ENCODE data around the gene HCK. TPM values are rescaled to one million over a fixed set of nuclear protein-coding genes. Genes with fewer than 3 reads are reported as not detected.

The HCK gene
- total and polyA plus RNA-seq, 9 of the 15 experiments (the other 6 are each of a cell fraction or from before 2014, with no cell fraction given), result 0.09 to 0.51 (median 0.27) TPM; not detected in 6

DNA sequence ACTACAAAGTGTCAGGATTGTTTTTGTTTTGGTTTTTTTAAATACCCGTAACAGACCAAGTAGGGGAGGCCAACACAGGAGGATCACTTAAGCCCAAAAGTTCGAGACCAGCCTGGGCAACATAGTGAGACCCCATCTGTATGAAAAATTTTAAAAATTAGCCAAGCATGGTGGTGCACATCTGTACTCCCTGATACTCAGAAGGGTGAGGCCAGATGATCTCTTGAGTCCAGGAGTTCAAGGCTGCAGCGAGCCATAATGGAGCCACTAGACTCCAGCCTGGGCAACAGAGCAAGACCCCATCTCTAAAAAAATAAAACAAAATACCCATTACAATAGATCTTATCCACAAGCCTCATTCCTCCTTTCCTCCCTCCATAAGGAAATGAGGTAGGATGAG, 28.7 kb downstream of the HCK start:
- CTCF ChIA-PET (ENCODE audit: low intra/inter-chr PET ratio), result no interaction called here
- no peak overlapping the region for H3K4me3 ChIP-seq

DNA sequence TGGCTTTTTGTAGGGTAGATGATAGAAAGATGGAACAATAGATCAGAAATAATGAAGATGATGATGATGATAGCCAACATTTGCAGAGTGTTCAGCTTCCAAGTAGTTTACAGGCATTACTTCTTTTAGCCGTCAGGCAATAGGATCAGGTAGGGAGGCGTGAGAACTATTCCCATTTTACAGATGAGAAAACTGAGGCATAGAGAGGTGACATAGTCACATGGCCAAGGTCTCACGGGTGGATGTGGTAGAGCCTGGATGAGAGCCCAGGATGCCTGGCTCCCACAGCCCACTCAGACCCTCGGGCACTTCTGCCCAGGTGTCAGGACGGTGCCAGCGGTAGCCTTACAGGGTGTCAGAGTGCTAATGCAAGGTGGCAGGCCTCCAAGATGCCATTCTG, 31.4 kb downstream of the HCK start:
- FAIRE-seq (no peak), ATAC-seq (no peak), DNase-seq (ENCODE audit: extremely low read depth in 1 of 4, low spot score in 3 of 4) (no peak)
- Histone ChIP-seq H3K4me1 (replicated peaks in 1 of 2; ENCODE audit: control insufficient read depth in 2 of 2, insufficient read depth in 2 of 2, low read length in 2 of 2) (no peaks in the 10 kb centered on the region; a peak in 1 of 5 replicates), H3K79me2 (ENCODE audit: control insufficient read depth, insufficient read depth, low read length) (no peaks in the 10 kb centered on the region), H3K4me3 (no peak overlapping the region), H3K27me3 (ENCODE audit: control insufficient read depth in 2 of 2, insufficient read depth in 2 of 2, low read length in 2 of 2) (peaks cover 37 to 50% of the 10 kb centered on the region in 2 experiments; a peak in 4 of 5 replicates), H3K27ac (ENCODE audit: extremely low read depth, low read depth, low read length) (no peak overlapping the region), H3K9me3 (replicated peaks; ENCODE audit: control insufficient read depth, insufficient read depth, low read depth, low read length) (no peaks in the 10 kb centered on the region), H3K9ac (ENCODE audit: insufficient read depth in 1 of 2, low read depth in 2 of 2, low read length in 2 of 2) (no peak overlapping the region), H2AFZ (ENCODE audit: low read depth, low read length) (no peak overlapping the region), H4K20me1 (replicated peaks; ENCODE audit: control insufficient read depth, insufficient read depth, low read length) (peaks cover 4% of the 10 kb centered on the region; the same call in 1 of the 2 replicates), H3K36me3 (ENCODE audit: control insufficient read depth, insufficient read depth, low read length) (no peaks in the 10 kb centered on the region), H3K4me2 (ENCODE audit: insufficient read depth, low read length) (no peak overlapping the region), H3K9me1 (ENCODE audit: control insufficient read depth, insufficient read depth, low read length) (no peaks in the 10 kb centered on the region)
- no TSS peak for BruUV-seq (replicated peaks)
- in situ Hi-C loops (cut with MboI) (no loop called here), intact Hi-C loops (cut with micrococcal nuclease) (no loop called here)
- ChIA-PET CTCF (ENCODE audit: low intra/inter-chr PET ratio) (no interaction called here), POLR2A (no interaction called here)
- TF ChIP-seq KDM1A (IDR thresholded peaks at IDR 0.05) (peak in 1 of 2 experiments; percentile 17; a peak in 1 of 4 replicates), SRSF9 (IDR thresholded peaks at IDR 0.05; ENCODE audit: borderline replicate concordance, low read depth, low read length) (no peak), FOXJ3 (CRISPR knock-in tag; IDR thresholded peaks at IDR 0.05) (no peak), BCOR (IDR thresholded peaks at IDR 0.05) (peak; percentile 69), CHD4 (IDR thresholded peaks at IDR 0.05; ENCODE audit: insufficient read depth, insufficient replicate concordance, low read depth, low read length, poor library complexity, severe bottlenecking) (peak; percentile 40)
- TF ChIP-seq, protein P1, sequence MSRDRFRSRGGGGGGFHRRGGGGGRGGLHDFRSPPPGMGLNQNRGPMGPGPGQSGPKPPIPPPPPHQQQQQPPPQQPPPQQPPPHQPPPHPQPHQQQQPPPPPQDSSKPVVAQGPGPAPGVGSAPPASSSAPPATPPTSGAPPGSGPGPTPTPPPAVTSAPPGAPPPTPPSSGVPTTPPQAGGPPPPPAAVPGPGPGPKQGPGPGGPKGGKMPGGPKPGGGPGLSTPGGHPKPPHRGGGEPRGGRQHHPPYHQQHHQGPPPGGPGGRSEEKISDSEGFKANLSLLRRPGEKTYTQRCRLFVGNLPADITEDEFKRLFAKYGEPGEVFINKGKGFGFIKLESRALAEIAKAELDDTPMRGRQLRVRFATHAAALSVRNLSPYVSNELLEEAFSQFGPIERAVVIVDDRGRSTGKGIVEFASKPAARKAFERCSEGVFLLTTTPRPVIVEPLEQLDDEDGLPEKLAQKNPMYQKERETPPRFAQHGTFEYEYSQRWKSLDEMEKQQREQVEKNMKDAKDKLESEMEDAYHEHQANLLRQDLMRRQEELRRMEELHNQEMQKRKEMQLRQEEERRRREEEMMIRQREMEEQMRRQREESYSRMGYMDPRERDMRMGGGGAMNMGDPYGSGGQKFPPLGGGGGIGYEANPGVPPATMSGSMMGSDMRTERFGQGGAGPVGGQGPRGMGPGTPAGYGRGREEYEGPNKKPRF (IDR thresholded peaks at IDR 0.05; ENCODE audit: low read depth, low read length), result no peak
- WGBS (ENCODE audit: insufficient coverage, low coverage, missing lambda C conversion rate), result 1% methylated on average over 6 of the region's 6 CpGs

More for the DNA sequence above, 28.7 kb downstream of the HCK start:
- DNase-seq (ENCODE audit: extremely low read depth in 1 of 4, low spot score in 3 of 4), result no peak
- peaks cover 4% of the 10 kb centered on the region; the same call in 1 of the 2 replicates for H4K20me1 ChIP-seq (replicated peaks; ENCODE audit: control insufficient read depth, insufficient read depth, low read length)
- H3K9ac ChIP-seq (ENCODE audit: insufficient read depth in 1 of 2, low read depth in 2 of 2, low read length in 2 of 2), result no peak overlapping the region
- no peaks in the 10 kb centered on the region for H3K79me2 ChIP-seq (ENCODE audit: control insufficient read depth, insufficient read depth, low read length)
- intact Hi-C loops (cut with micrococcal nuclease), result no loop called here
- 0 out of 4 replicates have a peak, but pooled peaks of 1 of the 2 experiments have one; percentile 44 for TF ChIP-seq KDM1A (IDR thresholded peaks at IDR 0.05)
- TF ChIP-seq ADNP (tag; IDR thresholded peaks at IDR 0.05), result peak; percentile 49; the same call in 1 of the 2 replicates
- TF ChIP-seq RFX5 (IDR thresholded peaks at IDR 0.05; ENCODE audit: low read depth, low read length), result no peak
- no peak for TF ChIP-seq ASH1L (IDR thresholded peaks at IDR 0.05; ENCODE audit: borderline replicate concordance, low read depth, partially characterized antibody)
- peak; percentile 56; the same call in 1 of the 2 replicates for TF ChIP-seq BCOR (IDR thresholded peaks at IDR 0.05)
- peak; percentile 68 for TF ChIP-seq RBM25 (IDR thresholded peaks at IDR 0.05; ENCODE audit: low read depth, low read length, severe bottlenecking)
- no peak for TF ChIP-seq SREBF2 (CRISPR knock-in tag; IDR thresholded peaks at IDR 0.05)
- peak; percentile 98 for TF ChIP-seq ZNF121 (CRISPR knock-in tag; conservative IDR thresholded peaks at IDR 0.05)
- in situ Hi-C loops (cut with MboI), result no loop called here
- 0% methylated on average over 3 of the region's 3 CpGs for WGBS (ENCODE audit: insufficient coverage, low coverage, missing lambda C conversion rate)
- H3K36me3 ChIP-seq (ENCODE audit: control insufficient read depth, insufficient read depth, low read length), result no peaks in the 10 kb centered on the region
- H3K27me3 ChIP-seq (ENCODE audit: control insufficient read depth in 2 of 2, insufficient read depth in 2 of 2, low read length in 2 of 2), result peaks cover 33 to 51% of the 10 kb centered on the region in 2 experiments
- H3K9me3 ChIP-seq (replicated peaks; ENCODE audit: control insufficient read depth, insufficient read depth, low read depth, low read length), result no peaks in the 10 kb centered on the region
- no peak for FAIRE-seq
- H3K27ac ChIP-seq (ENCODE audit: extremely low read depth, low read depth, low read length), result no peak overlapping the region
- H3K4me1 ChIP-seq (replicated peaks in 1 of 2; ENCODE audit: control insufficient read depth in 2 of 2, insufficient read depth in 2 of 2, low read length in 2 of 2), result no peaks in the 10 kb centered on the region; a peak in 1 of 5 replicates
- no peak overlapping the region for H3K4me2 ChIP-seq (ENCODE audit: insufficient read depth, low read length)
- no peak for ATAC-seq
- POLR2A ChIA-PET, result interaction anchor here (0.6 to 0.7 kb wide), 2 partner anchors 11 to 44 kb away, joined by 3 read pairs; no protein-coding TSS in a partner anchor
- H2AFZ ChIP-seq (ENCODE audit: low read depth, low read length), result no peak overlapping the region
- no TSS peak for BruUV-seq (replicated peaks)
- no peaks in the 10 kb centered on the region for H3K9me1 ChIP-seq (ENCODE audit: control insufficient read depth, insufficient read depth, low read length)

Measured in K562 (cell line).